Activated CD4-positive, alpha-beta T cell treated with anti-CD3 and anti-CD28 coated beads, Interleukin-2, amount 50 U/mL, for 1 hour (primary cell): Measurements from ENCODE around the gene MYL2.
"Not testable (repeated sequence)": the region's sequence is repeated elsewhere in the genome, so short reads cannot be mapped to it uniquely, and the experiment has no call there.

Experiments
- DNase-seq: peaks from one replicate; pipeline ENCODE4 v3.0.0-alpha.2; 2020

MYL2 gene

GRCh38 chr12:110920324-110920910, at the start of gene MYL2:
Gene MYL2 (minus strand): TSS chr12:110920579. CDS start chr12:110920529, 50 bp downstream.
- no peak for DNase-seq

GRCh38 chr12:110966081-110966760, 45.8 kb upstream of the MYL2 start:
- DNase-seq, result no peak

- no peak for DNase-seq
Observed at GRCh38 chr12:110965574-110965973, 45.2 kb upstream of the MYL2 start.

- DNase-seq, result no peak
Observed at GRCh38 chr12:110960795-110961194, 40.4 kb upstream of the MYL2 start.

GRCh38 chr12:110957652-110958051, 37.3 kb upstream of the MYL2 start:
- no peak for DNase-seq

- DNase-seq, result no peak
Observed at GRCh38 chr12:110957159-110957558, 36.8 kb upstream of the MYL2 start.

GRCh38 chr12:110950867-110951266, 30.5 kb upstream of the MYL2 start:
- not testable (repeated sequence) for DNase-seq

GRCh38 chr12:110950466-110950865, 30.1 kb upstream of the MYL2 start:
- DNase-seq, result not testable (repeated sequence)

GRCh38 chr12:110948041-110948440, 27.7 kb upstream of the MYL2 start:
- DNase-seq, result no peak

GRCh38 chr12:110943373-110943772, 23.0 kb upstream of the MYL2 start:
- DNase-seq, result no peak

- no peak for DNase-seq
Observed at GRCh38 chr12:110941391-110941790, 21.0 kb upstream of the MYL2 start.

GRCh38 chr12:110940933-110941332, 20.6 kb upstream of the MYL2 start:
- no peak for DNase-seq

GRCh38 chr12:110940296-110940695, 19.9 kb upstream of the MYL2 start:
- no peak for DNase-seq

- DNase-seq, result peak; percentile 57
Observed at GRCh38 chr12:110937104-110937641, 16.8 kb upstream of the MYL2 start.

GRCh38 chr12:110936367-110937103, 16.2 kb upstream of the MYL2 start:
- no peak for DNase-seq

GRCh38 chr12:110935588-110935987, 15.2 kb upstream of the MYL2 start:
- DNase-seq, result no peak

GRCh38 chr12:110934093-110934852, 13.9 kb upstream of the MYL2 start:
- no peak for DNase-seq

GRCh38 chr12:110933326-110933974, 13.1 kb upstream of the MYL2 start:
- DNase-seq, result no peak

- DNase-seq, result no peak
Observed at GRCh38 chr12:110932046-110932445, 11.7 kb upstream of the MYL2 start.

- no peak for DNase-seq
Observed at GRCh38 chr12:110931315-110931728, 10.9 kb upstream of the MYL2 start.

- DNase-seq, result no peak
Observed at GRCh38 chr12:110930348-110931314, 10.3 kb upstream of the MYL2 start.
